Limb (tissue), 2 donors: ENCODE measurements around the gene RELN.
"Not testable (repeated sequence)": the region's sequence is repeated elsewhere in the genome, so short reads cannot be mapped to it uniquely, and the experiment has no call there.

Source experiments
- DNase-seq, 2 donors: peaks; one replicate each; pipeline ENCODE4 v3.0.0-alpha.2; 2016; ENCODE audit errors: extremely low spot score in 2 of 2

Gene RELN

DNA sequence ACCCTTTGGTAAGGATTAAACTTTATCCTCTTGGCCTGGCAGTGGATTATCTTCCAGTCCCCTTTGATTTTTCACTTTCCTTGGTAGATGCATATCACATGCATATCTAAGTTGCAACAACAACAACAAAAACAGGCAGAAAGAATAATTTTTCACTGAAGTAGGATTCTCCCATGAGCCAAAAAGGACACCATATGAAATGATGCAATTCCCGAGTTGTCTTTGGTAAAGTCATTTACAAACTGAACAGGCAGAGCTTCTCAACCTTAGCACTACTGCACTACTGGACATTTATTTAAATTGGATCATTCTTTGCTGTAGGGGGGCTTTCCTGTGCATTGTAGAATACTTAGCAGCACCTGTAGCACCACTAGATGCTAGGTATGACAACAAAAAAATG is 195.0 kb downstream of the RELN start:
- no peak for DNase-seq

DNA sequence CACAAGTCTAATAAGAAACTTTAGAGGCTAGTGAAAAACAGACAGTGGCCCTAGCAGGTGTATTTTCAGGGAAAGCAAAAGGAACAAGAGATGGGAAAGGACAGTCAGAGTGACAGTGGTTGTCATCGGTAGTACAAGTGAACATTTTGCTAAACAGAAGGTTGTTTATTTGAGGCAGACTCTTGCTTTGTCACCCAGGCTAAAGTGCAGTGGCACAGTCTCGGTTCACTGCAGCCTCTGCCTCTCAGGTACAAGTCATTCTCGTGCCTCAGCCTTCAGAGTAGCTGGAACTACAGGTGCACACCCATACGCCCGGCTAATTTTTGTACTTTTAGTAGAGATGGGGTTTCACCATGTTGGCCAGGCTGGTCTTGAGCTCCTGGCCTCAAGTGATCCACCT is 195.8 kb downstream of the RELN start:
- DNase-seq = no peak

DNA sequence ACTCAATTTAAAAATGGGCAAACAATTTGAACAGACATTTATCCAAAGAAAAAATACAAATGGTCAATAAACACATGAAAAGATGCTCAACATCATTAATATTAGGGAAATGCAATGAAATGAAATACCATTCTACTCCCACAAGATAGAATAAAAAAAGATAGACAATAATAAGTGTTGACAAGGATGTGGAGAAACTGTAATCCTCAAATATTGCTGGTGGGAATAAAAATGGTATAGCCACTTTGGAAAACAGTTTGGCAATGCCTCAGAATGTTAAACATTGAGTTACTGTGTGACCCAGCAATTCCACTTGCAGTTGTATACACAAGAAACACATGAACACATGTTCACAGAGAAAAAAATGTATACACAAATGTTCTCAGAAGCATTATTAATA is 197.6 kb downstream of the RELN start:
- DNase-seq = no peak

DNA sequence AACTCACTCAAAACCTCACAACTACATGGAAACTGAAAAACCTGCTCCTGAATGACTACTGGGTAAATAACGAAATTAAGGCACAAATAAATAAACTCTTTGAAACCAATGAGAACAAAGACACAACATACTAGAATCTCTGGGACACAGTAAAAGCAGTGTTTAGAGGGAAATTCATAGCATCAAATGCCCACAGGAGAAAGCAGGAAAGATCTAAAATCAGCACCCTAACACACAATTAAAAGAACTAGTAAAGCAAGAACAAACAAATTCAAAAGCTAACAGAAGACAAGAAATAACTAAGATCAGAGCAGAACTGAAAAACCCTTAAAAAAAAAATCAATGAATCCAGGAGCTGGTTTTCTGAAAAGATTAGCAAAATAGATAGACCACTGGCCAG is 202.4 kb downstream of the RELN start:
- not testable (repeated sequence) for DNase-seq

DNA sequence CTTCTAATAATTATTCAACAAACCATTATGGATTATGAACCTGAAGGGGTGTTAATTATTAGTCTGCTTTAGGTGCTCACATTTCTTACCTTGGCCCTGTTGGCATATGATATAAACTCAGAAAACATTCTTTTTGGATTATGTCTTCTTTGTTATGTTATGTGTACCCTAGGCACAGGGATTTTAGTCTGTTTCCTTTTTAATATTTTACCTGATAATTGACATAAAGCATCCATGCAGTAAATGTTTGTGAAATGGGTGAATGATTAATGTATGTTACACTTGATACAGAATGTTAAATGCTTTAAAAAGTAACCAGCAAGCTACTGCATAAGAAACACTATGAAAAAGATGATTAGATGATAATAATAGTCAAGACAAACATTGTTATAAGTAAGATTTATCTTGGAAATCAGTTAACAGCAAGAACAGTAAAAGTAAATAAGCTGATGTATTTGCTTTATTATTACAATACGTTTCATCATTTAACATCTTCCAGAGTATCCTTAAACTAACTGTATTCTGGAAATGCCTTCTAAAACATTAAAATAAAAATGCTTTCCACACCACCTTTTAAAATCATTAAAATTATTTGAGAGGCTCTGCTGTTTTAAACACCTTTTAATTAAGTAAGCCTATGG is 204.7 kb downstream of the RELN start:
- no peak for DNase-seq

DNA sequence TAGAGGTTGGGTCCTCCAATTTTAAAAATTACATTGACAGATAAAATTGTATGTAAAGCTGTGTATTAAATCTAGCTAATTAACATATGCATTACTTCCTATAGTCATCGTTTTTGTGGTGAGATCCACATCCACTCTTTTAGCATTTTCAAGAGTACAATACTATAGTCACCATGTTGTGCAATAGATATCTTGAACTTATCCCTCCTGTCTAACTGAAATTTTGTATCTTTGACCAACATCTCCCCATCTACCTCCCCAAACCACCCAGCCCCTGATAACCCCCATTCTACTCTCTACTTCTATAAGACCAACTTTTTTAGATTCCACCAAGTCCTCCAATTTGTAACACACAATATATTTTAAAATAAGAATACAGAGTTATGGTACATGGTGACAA is 208.0 kb downstream of the RELN start:
- DNase-seq = no peak

DNA sequence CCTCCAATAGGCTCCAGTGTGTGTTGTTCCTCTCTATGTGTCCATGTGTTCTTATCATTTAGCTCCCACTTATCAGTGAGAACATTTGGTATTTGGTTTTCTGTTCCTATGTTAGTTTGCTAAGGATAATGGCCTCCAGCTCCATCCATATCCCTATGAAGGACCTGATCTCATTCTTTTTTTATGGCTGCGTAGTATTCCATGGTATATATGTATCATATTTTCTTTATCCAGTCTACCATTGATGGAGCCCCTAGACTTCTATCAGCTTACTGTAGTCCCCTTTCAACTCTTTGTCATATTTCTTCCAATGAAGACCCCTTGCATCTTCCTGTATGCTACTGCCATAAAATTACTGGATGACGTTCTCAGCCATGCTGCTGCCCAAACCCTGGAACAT is 208.9 kb downstream of the RELN start:
- DNase-seq = not testable (repeated sequence)

DNA sequence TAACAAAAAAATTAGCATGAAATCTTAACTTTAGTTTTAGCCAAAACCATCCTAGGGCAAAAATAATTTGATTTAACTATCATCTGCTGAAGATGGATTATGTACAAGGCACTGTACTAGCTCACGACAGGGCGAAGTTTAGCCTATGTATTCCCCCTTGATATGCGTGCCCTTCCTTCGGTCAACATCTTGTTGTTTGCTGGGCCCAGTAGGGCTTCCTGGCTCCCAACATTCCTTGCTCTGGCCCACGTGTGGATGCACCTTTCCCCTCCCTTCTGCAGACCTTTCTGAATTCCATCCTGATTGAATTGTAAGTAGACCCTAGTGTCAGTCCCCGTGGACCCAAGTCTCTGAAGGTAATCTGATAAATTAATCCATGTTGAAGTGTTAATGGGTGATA is 212.0 kb downstream of the RELN start:
- no peak for DNase-seq

DNA sequence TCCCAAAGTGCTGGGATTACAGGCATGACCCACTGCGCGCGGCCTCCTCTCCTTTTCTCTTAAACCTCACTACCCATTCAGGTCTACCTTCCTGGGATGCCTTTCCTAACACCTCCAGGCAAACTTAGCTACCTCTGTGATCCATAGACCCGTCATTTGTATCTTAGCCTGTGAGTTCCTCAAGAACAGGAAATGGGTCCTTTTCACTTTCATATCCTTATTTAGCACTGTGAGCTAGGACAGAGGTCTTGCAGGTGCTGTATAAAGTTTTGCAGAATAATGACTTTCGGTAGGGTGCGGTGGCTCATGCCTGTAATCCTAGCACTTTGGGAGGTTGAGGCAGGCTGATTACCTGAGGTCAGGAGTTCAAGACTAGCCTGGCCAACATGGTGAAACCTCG is 215.7 kb downstream of the RELN start:
- DNase-seq = no peak

DNA sequence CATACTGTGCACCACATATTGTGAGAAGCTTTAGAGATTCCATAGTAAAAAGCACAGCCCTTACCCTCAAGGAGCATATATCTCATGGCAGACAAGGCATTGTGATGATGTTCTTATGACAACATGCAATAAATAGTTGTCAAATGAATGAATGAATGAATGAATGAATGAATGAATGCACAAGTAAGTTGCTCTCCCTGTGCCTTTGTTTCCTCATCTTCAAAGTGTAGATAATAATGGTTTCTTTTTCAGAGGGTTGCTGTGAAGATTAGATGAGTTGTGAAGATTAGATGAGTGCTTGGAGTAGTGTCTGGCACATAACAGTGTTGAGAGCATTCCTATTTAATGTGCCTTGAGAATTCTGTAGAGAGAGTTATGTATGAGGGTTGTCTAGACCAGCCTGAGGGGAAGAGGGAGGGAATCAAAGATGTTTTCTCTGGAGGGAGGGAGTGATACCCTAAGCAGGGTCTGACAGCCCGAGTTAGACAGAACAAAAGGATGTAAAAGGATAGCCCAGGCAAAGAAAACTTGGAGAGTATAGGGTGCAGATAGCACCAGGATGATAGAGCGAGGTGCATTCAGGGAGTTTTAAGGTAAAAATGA is 217.2 kb downstream of the RELN start:
- DNase-seq = no peak

DNA sequence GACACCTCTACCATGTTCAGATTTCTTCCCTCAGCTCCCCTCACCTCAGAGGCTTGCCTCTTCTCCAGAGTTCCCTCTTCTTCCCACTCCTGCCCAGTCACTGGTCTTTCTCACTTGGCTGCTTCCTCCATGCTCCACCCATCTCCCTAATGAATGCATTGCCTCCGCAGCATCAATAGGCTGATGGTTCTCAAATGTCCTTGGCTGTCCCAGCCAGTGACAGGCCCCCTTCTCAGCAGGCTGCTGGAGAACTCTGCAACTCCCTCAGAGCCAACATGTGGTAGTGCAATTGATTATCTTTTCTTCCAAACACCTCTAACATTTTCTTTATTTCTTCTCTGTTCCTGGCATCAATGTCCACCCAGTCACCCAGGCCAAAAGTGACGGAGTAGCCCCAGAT is 218.2 kb downstream of the RELN start:
- DNase-seq = no peak

DNA sequence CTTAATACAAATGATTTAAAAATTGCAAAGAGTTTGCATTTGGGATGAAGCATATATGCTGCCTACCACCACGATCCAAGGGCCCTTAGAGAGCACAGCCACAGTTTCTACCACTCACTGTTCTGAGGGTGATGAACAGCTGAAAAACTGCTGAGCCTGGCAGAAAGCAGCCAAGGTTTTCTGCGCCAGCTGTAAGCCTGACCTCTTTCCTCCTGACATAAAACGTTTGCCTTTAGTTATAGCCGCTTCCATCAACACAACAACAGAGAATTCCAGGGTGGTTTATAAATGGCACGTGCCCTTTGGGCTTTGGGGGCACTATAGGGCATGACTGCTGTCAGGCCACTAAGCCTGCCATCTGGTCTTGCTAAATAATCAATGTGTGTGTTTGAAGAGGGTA is 222.8 kb downstream of the RELN start:
- no peak for DNase-seq

DNA sequence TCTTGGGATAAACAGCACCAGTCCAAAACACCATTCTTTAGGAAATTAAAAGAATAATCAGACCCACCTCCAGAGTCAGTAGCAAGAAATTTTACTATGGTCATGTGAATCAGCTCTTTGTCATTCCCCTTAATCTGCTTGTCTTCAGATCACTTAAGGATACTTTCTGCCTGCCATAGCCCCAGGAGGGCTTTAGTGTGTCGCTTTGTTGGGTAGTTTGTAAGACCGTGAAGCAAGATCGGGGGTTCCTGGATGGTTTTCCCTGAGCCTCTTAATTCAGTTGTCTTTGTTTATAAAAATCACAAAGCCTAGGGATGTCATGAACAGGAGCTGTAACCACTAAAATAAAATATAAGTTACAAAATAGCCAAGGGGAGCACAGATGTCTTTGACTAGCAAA is 223.6 kb downstream of the RELN start:
- no peak for DNase-seq

DNA sequence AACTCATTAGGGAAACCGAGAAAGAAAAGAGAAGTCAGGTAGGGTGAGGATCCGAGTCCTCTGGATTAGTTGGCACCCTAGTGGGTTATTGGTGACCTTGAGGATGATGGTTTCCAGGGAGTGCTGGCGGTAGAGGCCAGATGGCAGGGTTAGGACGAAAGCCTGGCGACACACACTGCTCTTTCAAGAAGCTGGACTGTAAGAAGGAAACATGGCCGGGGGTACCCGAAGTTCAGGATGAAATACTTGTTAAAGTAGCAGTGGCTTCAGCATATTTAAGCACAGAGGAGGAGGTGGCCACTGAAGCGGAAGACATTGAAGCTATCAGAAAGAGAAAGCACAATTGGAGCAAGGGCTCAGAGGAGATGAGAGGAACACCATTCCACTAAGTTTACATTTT is 224.6 kb downstream of the RELN start:
- no peak for DNase-seq

DNA sequence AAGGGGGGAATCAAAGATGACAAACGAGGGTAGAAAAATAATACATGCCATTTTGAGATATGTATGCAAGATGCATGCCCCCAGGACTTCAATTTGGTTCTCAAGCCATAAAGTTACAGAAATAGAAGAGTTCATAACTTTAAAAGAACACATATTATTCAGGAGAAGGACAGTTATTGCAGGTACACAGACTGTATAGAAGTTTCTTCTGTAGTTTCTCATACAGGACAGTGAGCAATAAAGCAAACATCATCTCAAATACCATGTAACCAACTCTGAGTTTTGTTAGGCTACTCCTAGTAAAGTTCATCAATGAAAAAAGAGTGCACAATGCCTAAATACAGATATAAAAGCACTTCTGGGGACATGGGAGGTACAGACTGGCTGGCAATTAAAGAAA is 226.6 kb downstream of the RELN start:
- no peak for DNase-seq

DNA sequence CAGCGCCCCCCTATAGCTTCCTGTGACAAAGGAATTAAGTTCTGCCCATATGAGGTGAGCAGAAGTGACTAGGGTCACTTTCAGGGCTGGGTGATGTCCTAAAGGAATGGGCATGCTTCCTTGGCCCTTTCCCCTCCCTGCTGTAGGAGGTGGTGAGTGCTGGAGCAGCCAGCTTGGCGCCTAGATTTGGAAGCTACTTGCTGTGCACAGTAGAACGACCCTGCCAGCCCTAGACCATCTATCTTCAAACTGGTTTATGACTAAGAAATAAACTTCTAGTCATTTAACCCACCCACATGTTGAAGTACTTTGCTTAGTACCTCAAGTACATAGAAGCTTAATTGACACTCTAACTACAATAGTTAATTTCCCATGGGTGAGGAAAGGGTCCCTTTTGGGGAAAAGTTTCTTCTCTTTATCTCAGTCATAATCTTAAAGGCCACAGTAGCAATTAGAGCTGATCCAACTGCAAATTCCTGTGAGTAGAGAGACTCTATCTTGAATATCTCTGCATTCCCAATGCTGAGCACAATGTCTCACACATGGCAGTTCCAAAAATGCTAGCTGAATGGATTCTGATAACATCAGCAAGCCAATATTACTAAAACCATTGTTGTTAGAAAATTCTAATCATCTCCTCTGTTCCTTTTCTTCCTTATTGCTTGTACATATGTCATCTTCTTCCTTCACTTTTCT is 227.2 kb downstream of the RELN start:
- DNase-seq = no peak

DNA sequence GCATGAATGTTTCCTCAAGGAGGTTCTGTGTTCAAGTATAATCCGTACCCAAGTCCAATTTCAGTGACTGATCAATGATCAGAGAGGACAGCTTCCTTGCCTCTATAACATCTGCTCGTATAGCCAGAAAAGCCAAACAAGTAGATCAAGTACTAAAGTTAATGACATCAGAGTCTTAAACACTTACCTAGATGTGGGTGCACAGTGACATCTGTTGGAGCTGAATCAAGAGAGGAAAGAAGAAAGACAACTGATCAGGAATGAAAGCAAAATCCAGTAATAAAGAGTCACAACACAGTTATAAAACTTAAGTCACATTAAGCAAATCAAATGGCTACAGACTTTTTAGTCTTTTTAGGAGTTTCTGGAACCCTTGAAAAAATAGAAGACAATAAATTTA is 236.5 kb downstream of the RELN start:
- DNase-seq = no peak

DNA sequence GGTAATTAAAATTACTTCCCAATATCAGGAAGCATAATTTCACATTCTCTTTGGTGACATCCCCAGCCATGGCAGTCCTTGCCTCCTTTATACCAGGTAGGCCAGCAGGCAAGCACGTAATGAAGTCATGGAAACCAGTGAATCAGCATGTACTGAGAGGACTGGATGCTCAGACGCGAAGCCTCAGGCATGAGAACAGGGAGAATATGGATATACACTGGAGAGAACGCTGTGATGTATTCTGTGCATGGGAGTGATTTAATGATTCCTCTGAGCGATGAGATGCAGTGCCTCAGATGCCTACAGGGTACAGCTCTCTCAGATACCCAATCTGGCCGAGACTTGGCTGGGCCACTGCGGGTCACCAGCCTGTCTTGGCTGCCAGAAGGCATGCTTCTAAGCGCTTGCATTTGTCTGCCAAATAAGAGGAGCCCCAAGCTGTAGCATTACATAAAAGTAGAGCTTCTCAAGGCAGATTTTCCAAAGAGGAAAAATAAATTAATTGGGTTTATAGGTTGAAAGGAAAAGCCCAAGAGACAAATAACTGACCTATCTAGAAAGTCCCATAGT is 238.1 kb downstream of the RELN start:
- DNase-seq = no peak

DNA sequence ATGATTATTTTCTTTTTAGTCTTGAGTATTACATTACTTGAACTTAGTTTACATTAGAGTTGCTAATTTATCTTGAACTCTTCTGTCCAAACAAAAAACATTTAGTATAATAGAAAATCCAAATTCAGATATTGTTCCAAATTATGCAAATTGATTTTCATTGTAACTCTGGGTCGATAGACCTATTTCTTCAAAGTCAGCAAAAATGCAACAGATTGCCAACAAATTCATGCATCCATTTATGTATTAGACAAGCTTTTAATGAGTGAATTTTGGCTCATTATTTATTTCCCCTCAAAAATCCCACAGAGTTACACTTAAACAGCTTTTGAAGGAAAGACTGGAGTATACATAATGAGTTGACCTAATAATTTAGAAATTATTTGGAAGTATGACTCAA is 240.8 kb downstream of the RELN start:
- no peak for DNase-seq

DNA sequence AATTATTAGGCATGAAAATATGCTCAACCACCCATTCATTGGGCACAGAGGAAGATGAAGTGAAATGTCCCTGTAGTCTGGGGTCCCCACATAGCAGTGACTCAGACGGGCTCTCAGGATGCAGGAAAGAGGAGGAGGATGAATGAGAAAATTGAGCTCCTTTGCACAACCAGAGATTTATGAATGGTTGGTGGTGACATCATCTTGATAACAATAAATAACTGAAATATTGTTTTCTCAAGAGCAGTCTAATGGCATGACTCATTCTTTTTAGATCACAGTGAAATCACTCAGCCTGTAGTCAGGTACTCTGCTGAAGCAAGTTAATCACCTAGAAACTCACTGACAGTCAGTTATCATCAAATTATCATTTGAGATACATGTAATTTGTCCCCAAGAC is 254.1 kb downstream of the RELN start:
- DNase-seq = no peak

DNA sequence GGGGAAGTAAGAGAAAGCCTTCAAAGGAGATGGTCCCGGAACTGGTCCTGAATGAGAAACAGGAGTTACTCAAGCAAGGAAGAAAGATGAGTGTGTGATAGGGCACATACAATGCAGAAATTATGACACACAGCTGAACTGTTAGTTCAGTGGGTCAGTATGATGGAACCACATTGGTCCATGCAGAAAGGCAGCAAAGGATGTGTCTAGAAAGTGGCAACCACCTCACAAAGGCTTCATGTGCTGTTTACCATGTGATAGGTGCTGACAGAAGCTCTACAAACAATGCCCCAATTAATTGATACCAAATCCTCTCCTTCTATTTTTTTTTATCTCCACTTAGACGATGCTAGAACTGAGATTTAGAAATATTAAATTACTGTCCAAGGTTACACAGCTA is 258.3 kb downstream of the RELN start:
- no peak for DNase-seq

DNA sequence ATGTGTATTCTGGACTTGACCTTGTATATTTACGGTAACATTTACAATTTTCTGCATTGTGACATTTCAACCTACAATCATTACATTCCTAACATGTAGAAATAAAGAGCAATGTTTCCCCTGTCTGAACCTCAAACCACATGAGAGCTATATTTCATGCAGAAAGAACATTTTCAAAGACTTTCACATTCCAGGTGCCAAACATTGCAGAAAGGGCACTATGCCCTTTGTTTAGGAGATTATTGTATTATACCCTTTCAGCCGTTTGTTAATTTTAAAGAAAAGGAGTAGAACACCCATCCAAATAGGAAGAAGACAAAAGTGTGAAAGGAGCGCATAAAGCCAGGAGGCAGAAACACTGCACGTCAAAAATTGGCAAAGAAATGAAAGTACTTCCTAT is 260.4 kb downstream of the RELN start:
- no peak for DNase-seq
